A549 (cell line): ENCODE data around the gene CAMTA1. TPM values are rescaled to one million over a fixed set of nuclear protein-coding genes. Genes with fewer than 3 reads are reported as not detected.

Source experiments
- ATAC-seq, 2 experiments: fragments of 200-7000 bp in 1 of 2; fragments of >200 bp in 1 of 2; cut with Nextera tagmentation in 1 of 2; cut with Tn5 transposase in 1 of 2; 3 replicates each; pipeline versions ENCODE4 v1.8.0 to v1.9.1; 2018 to 2020; ENCODE audit warnings: mild to moderate bottlenecking in 1 of 2, moderate library complexity in 1 of 2
- CTCF ChIA-PET: fragments of 300-600 bp; sonication (Branson Sonifier 250); formaldehyde crosslinking; extraction: SDS; loops from one replicate; lab custom pipeline; 2021; ENCODE audit warnings: antibody characterized with exemption, inconsistent platforms; lab: Yijun Ruan, JAX
- POLR2A ChIA-PET: fragments of 350-600 bp; formaldehyde crosslinking; extraction: SDS; loops from one replicate; lab custom pipeline; 2021; ENCODE audit warnings: antibody characterized with exemption, inconsistent platforms; lab: Yijun Ruan, JAX
- DNase-seq, 2 experiments: peaks; one replicate each; pipeline versions ENCODE4 v3.0.0 to v3.0.0-alpha.2; 2011 to 2016; ENCODE audit warnings: low read depth in 1 of 2, low spot score in 1 of 2
- FAIRE-seq: peaks from 2 replicates; lab custom pipeline; 2011; peaks lifted over from hg19 to GRCh38; lab: Jason Lieb, UNC
- H3K27ac ChIP-seq, 2 experiments: fragments of >200 bp; sonication (Bioruptor Twin); formaldehyde crosslinking; 3 replicates each; pipeline ENCODE4 v1.5.1; 2016 to 2017
- H3K4me1 ChIP-seq: fragments of >200 bp; sonication (Bioruptor Twin); formaldehyde crosslinking; 3 replicates; pipeline ENCODE4 v1.6.1; 2016
- H3K4me2 ChIP-seq: fragments of >200 bp; sonication (Bioruptor Twin); formaldehyde crosslinking; 3 replicates; pipeline ENCODE4 v1.6.1; 2016
- H3K4me3 ChIP-seq: fragments of >200 bp; sonication (Bioruptor Twin); formaldehyde crosslinking; 3 replicates; pipeline ENCODE4 v1.5.1; 2016
- H3K9me3 ChIP-seq: fragments of >200 bp; sonication (Bioruptor Twin); formaldehyde crosslinking; 3 replicates; pipeline ENCODE4 v1.6.1; 2016
- CBX2 ChIP-seq: fragments of 200-600 bp; sonication (generic); IDR thresholded peaks from 2 replicates; pipeline ENCODE4 v1.6.1; 2016; ENCODE audit warnings: low read depth, mild to moderate bottlenecking, borderline replicate concordance
- EP300 ChIP-seq, 2 experiments: fragments of >200 bp; sonication (Bioruptor Twin); formaldehyde crosslinking; IDR thresholded peaks; 2 replicates in 1 of 2; 3 replicates in 1 of 2; pipeline ENCODE4 v1.6.1; 2016 to 2017
- ESRRA ChIP-seq: fragments of 150-350 bp; IDR thresholded peaks from 2 replicates; pipeline ENCODE4 v1.6.1; 2014; ENCODE audit warnings: mild to moderate bottlenecking, low read length, borderline replicate concordance
- HOXA7 ChIP-seq: fragments of 250-450 bp; sonication (Bioruptor Pico); IDR thresholded peaks from 2 replicates; pipeline ENCODE4 v1.5.0; 2020; ENCODE audit warnings: mild to moderate bottlenecking, moderate library complexity
- JUNB ChIP-seq: fragments of >200 bp; sonication (Bioruptor Twin); formaldehyde crosslinking; IDR thresholded peaks from 2 replicates; pipeline ENCODE4 v1.6.1; 2016
- KDM5A ChIP-seq: fragments of 200-600 bp; sonication (generic); IDR thresholded peaks from 2 replicates; pipeline ENCODE4 v1.6.1; 2016; ENCODE audit warnings: antibody characterized with exemption, mild to moderate bottlenecking
- PHF8 ChIP-seq: fragments of 200-600 bp; sonication (generic); IDR thresholded peaks from 2 replicates; pipeline ENCODE4 v1.6.1; 2016; ENCODE audit warnings: low read depth, mild to moderate bottlenecking, antibody characterized with exemption, moderate library complexity, borderline replicate concordance
- RNF2 ChIP-seq: fragments of 200-600 bp; sonication (generic); IDR thresholded peaks from 2 replicates; pipeline ENCODE4 v1.6.1; 2016; ENCODE audit warnings: low read depth, mild to moderate bottlenecking, antibody characterized with exemption, moderate library complexity, borderline replicate concordance
- SREBF2 ChIP-seq: fragments of 450-650 bp; IDR thresholded peaks from 2 replicates; pipeline ENCODE4 v1.6.1; 2014; ENCODE audit warnings: mild to moderate bottlenecking, moderate library complexity
- ZC3H11A ChIP-seq: fragments of 450-650 bp; IDR thresholded peaks from 2 replicates; pipeline ENCODE4 v1.6.1; 2014; ENCODE audit warnings: antibody characterized with exemption, mild to moderate bottlenecking
- ZFP36 ChIP-seq: fragments of 450-650 bp; IDR thresholded peaks from 2 replicates; pipeline ENCODE4 v1.6.1; 2014; ENCODE audit warnings: borderline replicate concordance; ENCODE audit not compliant: partially characterized antibody
- WGBS: methylation state at CpG from one replicate; pipeline ENCODE4 v1.1.6; 2017; ENCODE audit errors: missing lambda C conversion rate; 5-methylcytosine and 5-hydroxymethylcytosine counted together
- polyA plus RNA-seq, 4 experiments: library from polyadenylated mRNA; depleted of rRNA in 3 of 4; stranded (reverse); fragments of >200 nt; fragmentation: RNase III in 1 of 4; extraction: RNeasy Plus Mini Kit Qiagen cat#74134 plus additional on column Dnase treatment in 1 of 4; gene quantifications; 2 replicates in 3 of 4; 3 replicates in 1 of 4; pipeline ENCODE4 v1.2.3, GENCODE V29; 2011 to 2017
- TF ChIP-seq, protein P1 (sequence below): IDR thresholded peaks from 2 replicates; pipeline ENCODE4 v1.6.1; 2012
- TF ChIP-seq, protein P2 (sequence below): fragments of 450-650 bp; IDR thresholded peaks from 2 replicates; pipeline ENCODE4 v1.6.1; 2014; ENCODE audit warnings: antibody characterized with exemption
- TF ChIP-seq, protein P3 (sequence below): fragments of >200 bp; sonication (Bioruptor Twin); formaldehyde crosslinking; IDR thresholded peaks from 3 replicates; pipeline ENCODE4 v1.6.1; 2016
- TF ChIP-seq, protein P4 (sequence below): fragments of >200 bp; sonication (Bioruptor Twin); formaldehyde crosslinking; IDR thresholded peaks from 3 replicates; pipeline ENCODE4 v1.5.1; 2016

CAMTA1 gene
- polyA plus RNA-seq, 2 of the 4 experiments (the other 2 are of a cell fraction): 58.8 to 75.0 TPM

DNA sequence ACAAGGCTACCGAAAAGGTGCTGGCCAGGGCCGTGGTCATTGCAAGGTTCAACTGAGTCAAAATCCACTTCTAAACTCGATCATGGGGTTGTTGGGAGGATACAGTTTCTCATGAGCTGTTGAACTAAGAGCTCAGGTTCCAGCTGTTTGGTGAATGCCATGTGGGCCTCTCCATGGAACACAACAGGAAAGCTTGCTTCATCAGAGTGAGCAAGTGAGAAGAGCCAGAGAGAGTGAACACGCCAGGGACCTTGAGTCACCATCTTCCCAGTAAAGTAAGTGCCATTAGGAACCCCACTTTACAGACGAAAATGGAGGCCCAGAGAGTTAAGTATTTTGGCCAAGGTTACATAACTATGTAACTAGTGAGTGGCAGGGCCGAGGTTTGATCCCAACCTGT lies 510.7 kb downstream of the CAMTA1 start (continued):
- no peak for TF ChIP-seq ZFP36
- TF ChIP-seq KDM5A: no peak
- TF ChIP-seq RNF2: no peak

DNA sequence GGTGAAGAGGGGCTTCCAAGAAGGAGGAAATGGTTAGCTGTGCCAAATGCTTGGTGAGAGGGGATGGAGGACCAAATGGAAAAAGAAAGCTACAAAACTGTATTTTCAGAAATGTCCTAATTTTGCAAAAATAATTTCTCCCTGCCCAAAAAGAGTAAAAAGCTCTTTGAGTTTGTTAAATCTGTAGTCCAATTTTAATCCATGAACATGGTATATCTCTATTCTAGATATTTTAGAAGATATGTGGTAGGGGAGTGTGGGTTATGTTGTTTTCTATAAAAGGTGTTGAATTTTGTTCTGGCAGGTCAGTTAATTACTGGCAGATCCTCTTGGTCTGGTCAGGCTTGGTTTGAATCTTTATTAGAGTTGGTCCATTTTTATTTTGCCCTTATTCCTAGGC lies 511.7 kb downstream of the CAMTA1 start:
- FAIRE-seq (no peak), DNase-seq (no peak), ATAC-seq (no peak)
- peaks cover 43% of the 10 kb centered on the region for H3K4me1 ChIP-seq
- H3K9me3 ChIP-seq: peaks cover 31% of the 10 kb centered on the region
- ChIA-PET CTCF (interaction anchor here (0.8 to 2.0 kb wide), 2 partner anchors 10 kb away, joined by 3 to 8 read pairs; no protein-coding TSS in a partner anchor), POLR2A (no interaction called here)
- no peak overlapping the region for H3K4me3 ChIP-seq
- peak overlapping the region; percentile 97 to 98 for H3K27ac ChIP-seq
- H3K4me2 ChIP-seq: no peak overlapping the region
- TF ChIP-seq SREBF2 (no peak), ESRRA (no peak), ZC3H11A (no peak), CBX2 (no peak), EP300 (IDR thresholded peaks at IDR 0.05) (no peak)
- TF ChIP-seq, protein P1, sequence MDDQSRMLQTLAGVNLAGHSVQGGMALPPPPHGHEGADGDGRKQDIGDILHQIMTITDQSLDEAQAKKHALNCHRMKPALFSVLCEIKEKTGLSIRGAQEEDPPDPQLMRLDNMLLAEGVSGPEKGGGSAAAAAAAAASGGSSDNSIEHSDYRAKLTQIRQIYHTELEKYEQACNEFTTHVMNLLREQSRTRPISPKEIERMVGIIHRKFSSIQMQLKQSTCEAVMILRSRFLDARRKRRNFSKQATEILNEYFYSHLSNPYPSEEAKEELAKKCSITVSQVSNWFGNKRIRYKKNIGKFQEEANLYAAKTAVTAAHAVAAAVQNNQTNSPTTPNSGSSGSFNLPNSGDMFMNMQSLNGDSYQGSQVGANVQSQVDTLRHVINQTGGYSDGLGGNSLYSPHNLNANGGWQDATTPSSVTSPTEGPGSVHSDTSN: no peak
- TF ChIP-seq, protein P2, sequence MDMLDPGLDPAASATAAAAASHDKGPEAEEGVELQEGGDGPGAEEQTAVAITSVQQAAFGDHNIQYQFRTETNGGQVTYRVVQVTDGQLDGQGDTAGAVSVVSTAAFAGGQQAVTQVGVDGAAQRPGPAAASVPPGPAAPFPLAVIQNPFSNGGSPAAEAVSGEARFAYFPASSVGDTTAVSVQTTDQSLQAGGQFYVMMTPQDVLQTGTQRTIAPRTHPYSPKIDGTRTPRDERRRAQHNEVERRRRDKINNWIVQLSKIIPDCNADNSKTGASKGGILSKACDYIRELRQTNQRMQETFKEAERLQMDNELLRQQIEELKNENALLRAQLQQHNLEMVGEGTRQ: no peak

DNA sequence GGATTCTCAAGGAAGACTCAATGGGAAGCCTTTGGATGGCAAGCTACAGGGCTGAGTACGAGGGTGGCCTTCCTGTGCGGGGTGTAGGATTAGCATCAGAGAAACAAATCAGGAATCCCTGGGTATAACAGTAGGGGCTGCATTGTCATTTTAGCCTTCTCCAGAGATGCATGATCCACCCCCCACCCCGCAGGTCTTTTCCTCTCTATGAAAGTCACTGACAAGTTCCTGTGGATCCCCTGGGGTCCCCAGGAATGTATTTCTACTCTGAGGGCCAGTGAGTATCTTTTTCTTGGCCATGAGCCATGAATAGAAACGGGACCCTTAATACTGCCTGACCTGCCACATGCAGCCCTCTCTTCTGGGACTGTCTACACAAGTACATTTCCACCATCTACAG lies 512.9 kb downstream of the CAMTA1 start:
- H3K4me1 ChIP-seq: peaks cover 55% of the 10 kb centered on the region
- TF ChIP-seq, protein P3, sequence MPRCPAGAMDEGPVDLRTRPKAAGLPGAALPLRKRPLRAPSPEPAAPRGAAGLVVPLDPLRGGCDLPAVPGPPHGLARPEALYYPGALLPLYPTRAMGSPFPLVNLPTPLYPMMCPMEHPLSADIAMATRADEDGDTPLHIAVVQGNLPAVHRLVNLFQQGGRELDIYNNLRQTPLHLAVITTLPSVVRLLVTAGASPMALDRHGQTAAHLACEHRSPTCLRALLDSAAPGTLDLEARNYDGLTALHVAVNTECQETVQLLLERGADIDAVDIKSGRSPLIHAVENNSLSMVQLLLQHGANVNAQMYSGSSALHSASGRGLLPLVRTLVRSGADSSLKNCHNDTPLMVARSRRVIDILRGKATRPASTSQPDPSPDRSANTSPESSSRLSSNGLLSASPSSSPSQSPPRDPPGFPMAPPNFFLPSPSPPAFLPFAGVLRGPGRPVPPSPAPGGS: no peak
- no peak for TF ChIP-seq PHF8
- TF ChIP-seq, protein P4, sequence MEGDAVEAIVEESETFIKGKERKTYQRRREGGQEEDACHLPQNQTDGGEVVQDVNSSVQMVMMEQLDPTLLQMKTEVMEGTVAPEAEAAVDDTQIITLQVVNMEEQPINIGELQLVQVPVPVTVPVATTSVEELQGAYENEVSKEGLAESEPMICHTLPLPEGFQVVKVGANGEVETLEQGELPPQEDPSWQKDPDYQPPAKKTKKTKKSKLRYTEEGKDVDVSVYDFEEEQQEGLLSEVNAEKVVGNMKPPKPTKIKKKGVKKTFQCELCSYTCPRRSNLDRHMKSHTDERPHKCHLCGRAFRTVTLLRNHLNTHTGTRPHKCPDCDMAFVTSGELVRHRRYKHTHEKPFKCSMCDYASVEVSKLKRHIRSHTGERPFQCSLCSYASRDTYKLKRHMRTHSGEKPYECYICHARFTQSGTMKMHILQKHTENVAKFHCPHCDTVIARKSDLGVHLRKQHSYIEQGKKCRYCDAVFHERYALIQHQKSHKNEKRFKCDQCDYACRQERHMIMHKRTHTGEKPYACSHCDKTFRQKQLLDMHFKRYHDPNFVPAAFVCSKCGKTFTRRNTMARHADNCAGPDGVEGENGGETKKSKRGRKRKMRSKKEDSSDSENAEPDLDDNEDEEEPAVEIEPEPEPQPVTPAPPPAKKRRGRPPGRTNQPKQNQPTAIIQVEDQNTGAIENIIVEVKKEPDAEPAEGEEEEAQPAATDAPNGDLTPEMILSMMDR: no peak
- no peak for TF ChIP-seq KDM5A
- TF ChIP-seq, protein P2: no peak
- no peak for TF ChIP-seq ESRRA
- TF ChIP-seq JUNB: no peak
- no peak for TF ChIP-seq HOXA7 (CRISPR knock-in tag)
- TF ChIP-seq RNF2: no peak
- TF ChIP-seq ZFP36: no peak
- TF ChIP-seq, all 56 proteins: peak for 0
- Histone ChIP-seq H3K9me3 (peaks cover 31% of the 10 kb centered on the region), H3K4me2 (peak overlapping the region; percentile 60), H3K4me3 (no peak overlapping the region), H3K27ac (peak overlapping the region; percentile 97 to 98)
- POLR2A ChIA-PET: no interaction called here
- WGBS: 79% methylated on average over 4 of the region's 4 CpGs
- ATAC-seq (no peak), FAIRE-seq (no peak), DNase-seq (no peak)
- CTCF ChIA-PET: interaction anchor here (1.2 to 2.0 kb wide), 3 partner anchors 12 to 578 kb away, joined by 4 to 8 read pairs (median 4); no protein-coding TSS in a partner anchor
